Sigmoid colon (tissue), 4 donors: ENCODE data around the gene TMEM119.

Source experiments
- CTCF ChIP-seq, 4 experiments: fragments of 450-650 bp in 3 of 4; fragments of 200-600 bp in 1 of 4; IDR thresholded peaks; one replicate each; pipeline ENCODE4 v1.5.1; 2016 to 2019; ENCODE audit warnings: antibody characterized with exemption in 4 of 4, mild to moderate bottlenecking in 3 of 4, moderate library complexity in 2 of 4
- EP300 ChIP-seq, 4 donors: sonication (generic); formaldehyde crosslinking; IDR thresholded peaks; one replicate each; pipeline ENCODE4 v1.6.1; 2017; ENCODE audit warnings: antibody characterized with exemption in 4 of 4
- POLR2A ChIP-seq, 2 donors: fragments of 450-650 bp; IDR thresholded peaks; one replicate each; pipeline ENCODE4 v1.6.1; 2016; ENCODE audit warnings: antibody characterized with exemption in 2 of 2, mild to moderate bottlenecking in 2 of 2, moderate library complexity in 2 of 2

- TF ChIP-seq POLR2A (IDR thresholded peaks at IDR 0.05) (no peak), CTCF (IDR thresholded peaks at IDR 0.05) (no peak), EP300 (IDR thresholded peaks at IDR 0.05) (no peak)
Observed at GRCh38 chr12:108599948-108600701, 2.2 kb upstream of the TMEM119 start.
